SJCRH30 (cell line): ENCODE data around the gene RNASE12. TPM values are rescaled to one million over a fixed set of nuclear protein-coding genes. Genes with fewer than 3 reads are reported as not detected.

Experiments
- DNase-seq, 2 experiments: peaks; one replicate each; pipeline ENCODE4 v3.0.0-alpha.2; 2015 to 2020
- H3K27ac ChIP-seq: fragments of 250-450 bp; sonication (Bioruptor Pico); 2 replicates; pipeline ENCODE4 v1.5.1; 2020; ENCODE audit warnings: mild to moderate bottlenecking, moderate library complexity
- H3K27me3 ChIP-seq: fragments of 250-450 bp; sonication (Bioruptor Pico); 2 replicates; pipeline ENCODE4 v1.5.1; 2020; ENCODE audit warnings: mild to moderate bottlenecking, moderate library complexity
- H3K36me3 ChIP-seq: fragments of 250-450 bp; sonication (Bioruptor Pico); 2 replicates; pipeline ENCODE4 v1.5.1; 2020; ENCODE audit warnings: mild to moderate bottlenecking, moderate library complexity
- H3K4me1 ChIP-seq: fragments of 250-450 bp; sonication (Bioruptor Pico); 2 replicates; pipeline ENCODE4 v1.5.1; 2020; ENCODE audit warnings: mild to moderate bottlenecking, moderate library complexity
- H3K4me3 ChIP-seq: fragments of 250-450 bp; sonication (Bioruptor Pico); 2 replicates; pipeline ENCODE4 v1.5.1; 2020; ENCODE audit warnings: mild to moderate bottlenecking, moderate library complexity
- H3K9me3 ChIP-seq: fragments of 250-450 bp; sonication (Bioruptor Pico); replicated peaks from 2 replicates; pipeline ENCODE4 v1.5.1; 2020; ENCODE audit warnings: mild to moderate bottlenecking, moderate library complexity
- total RNA-seq: library from RNA; depleted of rRNA; stranded (reverse); fragments of >200 nt; shearing (Covaris generic); gene quantifications from 2 replicates; pipeline ENCODE4 v1.2.3, GENCODE V29; 2014; rRNA removed

The RNASE12 gene
- total RNA-seq: not detected in 2 replicates

- no peak within 1 kb of the TSS for H3K27ac ChIP-seq
- H3K36me3 ChIP-seq: no peaks in the 10 kb centered on the region
- peaks cover 4% of the 10 kb centered on the region; the same call in 1 of the 2 replicates for H3K27me3 ChIP-seq
- DNase-seq: no peak
- H3K4me1 ChIP-seq: peaks cover 6% of the 10 kb centered on the region; the same call in 1 of the 2 replicates
- H3K9me3 ChIP-seq: no peaks in the 10 kb centered on the region
- H3K4me3 ChIP-seq: no peak within 1 kb of the TSS
Measured at GRCh38 chr14:20591235-20591634, at the start of gene RNASE12. TSS of gene RNASE12 (minus strand) at chr14:20591376. CDS start at chr14:20590723, 653 bp downstream.

GRCh38 chr14:20632831-20633691, 41.9 kb upstream of the RNASE12 start:
- H3K36me3 ChIP-seq: no peaks in the 10 kb centered on the region
- H3K9me3 ChIP-seq: no peaks in the 10 kb centered on the region
- peak; percentile 21 to 39 for DNase-seq
- no peak overlapping the region for H3K4me3 ChIP-seq
- H3K27me3 ChIP-seq: peaks cover 10% of the 10 kb centered on the region; the same call in 1 of the 2 replicates
- H3K4me1 ChIP-seq: no peaks in the 10 kb centered on the region
- no peak overlapping the region for H3K27ac ChIP-seq

DNA sequence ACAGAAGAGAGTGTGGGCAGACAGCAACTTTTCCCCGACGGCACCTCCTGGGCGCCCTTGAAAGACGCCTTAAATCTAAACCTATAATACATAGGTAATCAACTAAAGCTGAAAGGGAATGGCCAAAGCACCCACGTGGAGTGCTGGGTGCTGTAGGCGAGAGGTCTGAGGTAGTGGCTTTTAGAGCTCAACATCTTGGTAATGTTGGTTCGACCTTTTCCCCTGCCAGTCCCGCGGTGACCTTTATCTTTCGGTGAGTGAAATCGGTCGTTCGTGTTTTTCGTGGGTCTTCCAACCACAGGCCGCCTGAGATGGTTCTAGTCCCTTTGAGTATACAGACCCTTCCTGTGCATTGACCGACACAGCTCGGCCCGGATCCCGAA, 41.3 kb upstream of the RNASE12 start:
- Histone ChIP-seq H3K27me3 (peaks cover 11% of the 10 kb centered on the region; the same call in 1 of the 2 replicates), H3K9me3 (no peaks in the 10 kb centered on the region), H3K27ac (no peak overlapping the region), H3K4me1 (no peaks in the 10 kb centered on the region), H3K36me3 (no peaks in the 10 kb centered on the region), H3K4me3 (no peak overlapping the region)
- no peak for DNase-seq

GRCh38 chr14:20631880-20632389, 40.8 kb upstream of the RNASE12 start:
- Histone ChIP-seq H3K27ac (no peak overlapping the region), H3K4me1 (no peaks in the 10 kb centered on the region), H3K27me3 (peaks cover 11% of the 10 kb centered on the region; the same call in 1 of the 2 replicates), H3K36me3 (no peaks in the 10 kb centered on the region), H3K4me3 (no peak overlapping the region), H3K9me3 (no peaks in the 10 kb centered on the region)
- DNase-seq: no peak

- no peaks in the 10 kb centered on the region for H3K9me3 ChIP-seq
- peaks cover 11% of the 10 kb centered on the region; the same call in 1 of the 2 replicates for H3K27me3 ChIP-seq
- DNase-seq: peak; percentile 26 to 39
- H3K4me1 ChIP-seq: no peaks in the 10 kb centered on the region
- no peak overlapping the region for H3K27ac ChIP-seq
- H3K36me3 ChIP-seq: no peaks in the 10 kb centered on the region
- peak overlapping the region; percentile 28 for H3K4me3 ChIP-seq
Measured at GRCh38 chr14:20631023-20631879, 40.1 kb upstream of the RNASE12 start.

GRCh38 chr14:20630340-20631022, 39.3 kb upstream of the RNASE12 start:
- peak overlapping the region; percentile 28 for H3K4me3 ChIP-seq
- H3K36me3 ChIP-seq: no peaks in the 10 kb centered on the region
- DNase-seq: no peak
- H3K27me3 ChIP-seq: peaks cover 11% of the 10 kb centered on the region; the same call in 1 of the 2 replicates
- no peaks in the 10 kb centered on the region for H3K4me1 ChIP-seq
- no peaks in the 10 kb centered on the region for H3K9me3 ChIP-seq
- no peak overlapping the region for H3K27ac ChIP-seq

- H3K27ac ChIP-seq: no peak overlapping the region
- no peaks in the 10 kb centered on the region for H3K36me3 ChIP-seq
- no peak for DNase-seq
- H3K9me3 ChIP-seq: no peaks in the 10 kb centered on the region
- H3K4me1 ChIP-seq: no peaks in the 10 kb centered on the region
- peaks cover 11% of the 10 kb centered on the region; the same call in 1 of the 2 replicates for H3K27me3 ChIP-seq
- no peak overlapping the region for H3K4me3 ChIP-seq
Measured at GRCh38 chr14:20628063-20628854, 37.1 kb upstream of the RNASE12 start.

GRCh38 chr14:20627346-20628027, 36.3 kb upstream of the RNASE12 start:
- H3K4me1 ChIP-seq: no peaks in the 10 kb centered on the region
- H3K27me3 ChIP-seq: peaks cover 11% of the 10 kb centered on the region; the same call in 1 of the 2 replicates
- no peak overlapping the region for H3K4me3 ChIP-seq
- H3K9me3 ChIP-seq: no peaks in the 10 kb centered on the region
- H3K36me3 ChIP-seq: no peaks in the 10 kb centered on the region
- no peak overlapping the region for H3K27ac ChIP-seq
- DNase-seq: no peak

GRCh38 chr14:20626274-20626673, 35.1 kb upstream of the RNASE12 start:
- no peaks in the 10 kb centered on the region for H3K4me1 ChIP-seq
- H3K4me3 ChIP-seq: no peak overlapping the region
- H3K27ac ChIP-seq: no peak overlapping the region
- no peaks in the 10 kb centered on the region for H3K36me3 ChIP-seq
- peaks cover 7% of the 10 kb centered on the region; the same call in 1 of the 2 replicates for H3K27me3 ChIP-seq
- no peaks in the 10 kb centered on the region for H3K9me3 ChIP-seq
- DNase-seq: no peak

GRCh38 chr14:20624495-20625070, 33.4 kb upstream of the RNASE12 start:
- H3K27me3 ChIP-seq: 0 out of 2 replicates have a peak, but pooled peaks cover 2% of the 10 kb centered on the region
- no peak overlapping the region for H3K4me3 ChIP-seq
- DNase-seq: no peak

DNA sequence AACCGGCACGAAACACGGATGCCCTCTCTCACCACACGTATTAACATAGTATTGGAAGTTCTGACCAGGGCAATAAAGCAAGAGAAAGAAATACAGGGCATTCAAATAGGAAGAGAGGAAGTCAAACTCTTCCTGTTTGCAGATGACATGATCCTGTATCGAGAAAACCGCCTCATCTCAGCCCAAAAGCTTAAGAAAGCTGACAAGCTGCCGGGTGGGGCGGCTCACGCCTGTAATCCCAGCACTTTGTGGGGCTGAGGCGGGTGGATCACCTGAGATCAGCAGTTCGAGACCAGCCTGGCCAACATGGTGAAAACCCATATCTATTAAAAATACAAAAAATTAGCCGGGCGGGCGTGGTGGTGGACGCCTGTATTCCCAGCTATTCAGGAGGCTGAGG, 32.6 kb upstream of the RNASE12 start:
- 0 out of 2 replicates have a peak, but pooled peaks cover 2% of the 10 kb centered on the region for H3K27me3 ChIP-seq
- H3K4me1 ChIP-seq: no peaks in the 10 kb centered on the region
- no peaks in the 10 kb centered on the region for H3K9me3 ChIP-seq
- H3K27ac ChIP-seq: no peak overlapping the region
- DNase-seq: no peak
- H3K4me3 ChIP-seq: no peak overlapping the region
- no peaks in the 10 kb centered on the region for H3K36me3 ChIP-seq

More at GRCh38 chr14:20624495-20625070, 33.4 kb upstream of the RNASE12 start:
- no peaks in the 10 kb centered on the region for H3K9me3 ChIP-seq
- H3K27ac ChIP-seq: no peak overlapping the region
- H3K36me3 ChIP-seq: no peaks in the 10 kb centered on the region
- no peaks in the 10 kb centered on the region for H3K4me1 ChIP-seq

GRCh38 chr14:20622816-20623291, 31.7 kb upstream of the RNASE12 start:
- Histone ChIP-seq H3K9me3 (no peaks in the 10 kb centered on the region), H3K4me3 (no peak overlapping the region)

More at GRCh38 chr14:20622816-20623291, 31.7 kb upstream of the RNASE12 start:
- Histone ChIP-seq H3K27ac (no peak overlapping the region), H3K27me3 (no peaks in the 10 kb centered on the region), H3K36me3 (no peaks in the 10 kb centered on the region), H3K4me1 (no peaks in the 10 kb centered on the region)
- no peak for DNase-seq
